Neuronal stem cell (in vitro differentiated cells): ENCODE results near the gene APOM.

ENCODE experiments used
- DNase-seq: peaks from one replicate; pipeline ENCODE4 v3.0.0-alpha.2; 2013; ENCODE audit warnings: low spot score
- H2AFZ ChIP-seq: one replicate; pipeline ENCODE4 v1.6.1; 2013; ENCODE audit warnings: mild to moderate bottlenecking, low read length, inconsistent platforms
- H2AK5ac ChIP-seq: 2 replicates; pipeline ENCODE4 v1.6.1; 2013; ENCODE audit warnings: low read depth, mild to moderate bottlenecking, inconsistent platforms, low read length, moderate library complexity, mixed read lengths
- H2BK120ac ChIP-seq: 2 replicates; pipeline ENCODE4 v1.6.1; 2013; ENCODE audit warnings: low read depth, mild to moderate bottlenecking, inconsistent platforms, low read length, moderate library complexity, mixed read lengths
- H2BK12ac ChIP-seq: one replicate; pipeline ENCODE4 v1.6.1; 2013; ENCODE audit warnings: low read length, inconsistent platforms
- H2BK15ac ChIP-seq: 2 replicates; pipeline ENCODE4 v1.6.1; 2013; ENCODE audit warnings: mild to moderate bottlenecking, low read length, inconsistent platforms, mixed read lengths
- H2BK5ac ChIP-seq: one replicate; pipeline ENCODE4 v1.6.1; 2013; ENCODE audit warnings: inconsistent platforms, mild to moderate bottlenecking, low read length, moderate library complexity
- H3K14ac ChIP-seq: one replicate; pipeline ENCODE4 v1.6.1; 2013; ENCODE audit warnings: low read length, inconsistent platforms
- H3K18ac ChIP-seq: 2 replicates; pipeline ENCODE4 v1.6.1; 2013; ENCODE audit warnings: low read length, inconsistent platforms
- H3K23ac ChIP-seq: 2 replicates; pipeline ENCODE4 v1.6.1; 2013; ENCODE audit warnings: low read depth, mild to moderate bottlenecking, mixed read lengths, low read length, inconsistent platforms; ENCODE audit not compliant: poor library complexity
- H3K27ac ChIP-seq: replicated peaks from 3 replicates; pipeline ENCODE4 v1.5.1; 2013; ENCODE audit warnings: low read length, inconsistent platforms
- H3K27me3 ChIP-seq, 3 experiments: 2 replicates each; pipeline ENCODE4 v1.6.1; 2013; ENCODE audit warnings: low read length in 3 of 3, mild to moderate bottlenecking in 2 of 3, inconsistent platforms in 1 of 3, low read depth in 1 of 3, mixed read lengths in 1 of 3, moderate library complexity in 1 of 3; ENCODE audit not compliant: control insufficient read depth in 3 of 3, insufficient read depth in 3 of 3
- H3K36me3 ChIP-seq, 2 donors: replicated peaks in 1 of 2; 2 replicates each; pipeline ENCODE4 v1.6.1; 2013; ENCODE audit warnings: low read length in 2 of 2; ENCODE audit not compliant: control insufficient read depth in 2 of 2, insufficient read depth in 2 of 2
- H3K4ac ChIP-seq: 2 replicates; pipeline ENCODE4 v1.6.1; 2013; ENCODE audit warnings: inconsistent platforms, mild to moderate bottlenecking, low read length, moderate library complexity
- H3K4me1 ChIP-seq, 2 donors: 1 replicate in 1 of 2; 2 replicates in 1 of 2; pipeline ENCODE4 v1.6.1; 2013; ENCODE audit warnings: low read length in 2 of 2, low read depth in 1 of 2; ENCODE audit not compliant: control insufficient read depth in 2 of 2, insufficient read depth in 1 of 2
- H3K4me2 ChIP-seq: one replicate; pipeline ENCODE4 v1.6.1; 2013; ENCODE audit warnings: mild to moderate bottlenecking, low read length, inconsistent platforms; ENCODE audit not compliant: insufficient read depth, poor library complexity, severe bottlenecking
- H3K4me3 ChIP-seq, 2 donors: 2 replicates each; pipeline ENCODE4 v1.5.1; 2013; ENCODE audit warnings: low read length in 2 of 2, mild to moderate bottlenecking in 2 of 2, inconsistent platforms in 1 of 2, moderate library complexity in 1 of 2
- H3K79me1 ChIP-seq: one replicate; pipeline ENCODE4 v1.6.1; 2013; ENCODE audit warnings: low read depth, mild to moderate bottlenecking, inconsistent platforms, low read length, moderate library complexity
- H3K9ac ChIP-seq: one replicate; pipeline ENCODE4 v1.6.1; 2013; ENCODE audit warnings: mild to moderate bottlenecking, low read depth, low read length, inconsistent platforms; ENCODE audit not compliant: poor library complexity
- H3K9me3 ChIP-seq, 2 donors: replicated peaks in 1 of 2; 2 replicates each; pipeline versions ENCODE3 to v1.6.1; 2013; ENCODE audit warnings: low read length in 2 of 2, mild to moderate bottlenecking in 2 of 2, inconsistent platforms in 1 of 2, low read depth in 1 of 2, mixed read lengths in 1 of 2, moderate library complexity in 1 of 2; ENCODE audit not compliant: control insufficient read depth in 2 of 2, insufficient read depth in 1 of 2
- H4K8ac ChIP-seq: one replicate; pipeline ENCODE4 v1.6.1; 2013; ENCODE audit warnings: low read depth, mild to moderate bottlenecking, inconsistent platforms, low read length, moderate library complexity
- H4K91ac ChIP-seq: one replicate; pipeline ENCODE4 v1.6.1; 2013; ENCODE audit warnings: low read length, low read depth, mild to moderate bottlenecking, inconsistent platforms; ENCODE audit not compliant: poor library complexity
- WGBS, 2 donors: extraction: QIAGEN DNeasy Blood & Tissue Kit; methylation state at CpG; one replicate each; pipeline ENCODE4 v1.1.7; 2013; ENCODE audit warnings: missing lambda C conversion rate in 2 of 2, mixed read lengths in 1 of 2; ENCODE audit not compliant: insufficient read length in 2 of 2, insufficient replicate concordance in 1 of 2; ENCODE audit errors: extremely low coverage in 2 of 2; 5-methylcytosine and 5-hydroxymethylcytosine counted together

Gene APOM

DNA sequence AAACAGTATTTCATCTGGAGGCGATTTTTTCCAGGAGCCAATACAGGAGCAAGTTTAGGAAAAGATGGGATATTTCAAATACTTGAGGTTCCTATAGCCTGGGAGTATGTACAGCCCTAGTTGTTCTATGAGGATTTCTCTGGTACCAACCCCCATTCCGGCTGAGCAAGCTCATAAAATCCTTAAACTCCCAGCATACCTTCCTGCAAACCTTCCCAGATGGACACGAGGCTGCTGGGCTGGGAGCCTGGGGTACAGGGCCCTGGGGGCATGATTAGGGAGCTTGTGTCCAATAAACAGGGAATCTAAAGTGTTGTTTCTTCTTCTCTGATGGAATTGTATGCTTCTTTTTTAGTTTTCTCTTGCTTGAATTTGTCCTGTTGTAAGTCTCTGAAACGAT, 33.7 kb upstream of the APOM start:
- H3K4me1 ChIP-seq: peaks cover 5 to 11% of the 10 kb centered on the region in 2 donors
- no peak overlapping the region for H2BK5ac ChIP-seq
- H2AK5ac ChIP-seq: no peak overlapping the region
- peaks cover 5% of the 10 kb centered on the region for H3K79me1 ChIP-seq
- no peak overlapping the region for H2BK12ac ChIP-seq
- peak overlapping the region; percentile 85 to 95 for H3K4me3 ChIP-seq
- H3K14ac ChIP-seq: no peak overlapping the region
- H3K9ac ChIP-seq: no peak overlapping the region
- H3K27ac ChIP-seq: no peak overlapping the region
- no peak overlapping the region for H3K18ac ChIP-seq
- DNase-seq: no peak
- peak overlapping the region; percentile 82 for H3K4me2 ChIP-seq
- no peak overlapping the region for H4K8ac ChIP-seq
- no peaks in the 10 kb centered on the region for H3K27me3 ChIP-seq
- H2BK15ac ChIP-seq: no peak overlapping the region
- H3K9me3 ChIP-seq: no peaks in the 10 kb centered on the region
- H2AFZ ChIP-seq: no peak overlapping the region
- no peak overlapping the region for H3K23ac ChIP-seq
- peaks cover 45 to 57% of the 10 kb centered on the region in 2 donors for H3K36me3 ChIP-seq
- no peak overlapping the region for H2BK120ac ChIP-seq
- H4K91ac ChIP-seq: no peak overlapping the region
- H3K4ac ChIP-seq: no peak overlapping the region
- WGBS, 2 donors: no CpG with 5 or more reads among the region's 4 CpGs

- DNase-seq: no peak
- Histone ChIP-seq H3K9me3 (no peaks in the 10 kb centered on the region), H3K18ac (no peak overlapping the region), H3K14ac (no peak overlapping the region), H2AK5ac (no peak overlapping the region), H3K4me2 (peak overlapping the region; percentile 28), H3K36me3 (peaks cover 52 to 64% of the 10 kb centered on the region in 2 donors), H3K23ac (no peak overlapping the region), H3K79me1 (peaks cover 5% of the 10 kb centered on the region), H3K4ac (no peak overlapping the region), H2BK15ac (no peak overlapping the region), H4K8ac (no peak overlapping the region), H2BK120ac (no peak overlapping the region), H3K9ac (no peak overlapping the region), H3K4me1 (peaks cover 5 to 11% of the 10 kb centered on the region in 2 donors), H4K91ac (no peak overlapping the region), H2AFZ (no peak overlapping the region), H3K4me3 (peak overlapping the region in 1 of 2 donors; percentile 85), H2BK12ac (no peak overlapping the region), H3K27ac (no peak overlapping the region), H2BK5ac (no peak overlapping the region), H3K27me3 (no peaks in the 10 kb centered on the region)
- no CpG with 5 or more reads among the region's 10 CpGs for WGBS, 2 donors
Observed at GRCh38 chr6:31622684-31623091, 33.0 kb upstream of the APOM start.

- Histone ChIP-seq H3K36me3 (peaks cover 61 to 78% of the 10 kb centered on the region in 2 donors), H3K9me3 (no peaks in the 10 kb centered on the region), H3K23ac (no peak overlapping the region), H3K79me1 (peaks cover 5% of the 10 kb centered on the region), H3K4me3 (no peak overlapping the region), H2BK15ac (no peak overlapping the region), H2BK5ac (no peak overlapping the region), H3K27ac (no peak overlapping the region), H2BK12ac (no peak overlapping the region), H3K27me3 (no peaks in the 10 kb centered on the region), H4K8ac (no peak overlapping the region), H4K91ac (no peak overlapping the region), H3K14ac (no peak overlapping the region), H2AFZ (no peak overlapping the region), H2AK5ac (no peak overlapping the region), H3K4me2 (no peak overlapping the region), H3K4me1 (peaks cover 5 to 11% of the 10 kb centered on the region in 2 donors), H3K9ac (no peak overlapping the region), H2BK120ac (no peak overlapping the region), H3K18ac (no peak overlapping the region), H3K4ac (no peak overlapping the region)
- no CpG with 5 or more reads among the region's 10 CpGs for WGBS, 2 donors
- DNase-seq: no peak
Observed at GRCh38 chr6:31624070-31624469, 31.6 kb upstream of the APOM start.

DNA sequence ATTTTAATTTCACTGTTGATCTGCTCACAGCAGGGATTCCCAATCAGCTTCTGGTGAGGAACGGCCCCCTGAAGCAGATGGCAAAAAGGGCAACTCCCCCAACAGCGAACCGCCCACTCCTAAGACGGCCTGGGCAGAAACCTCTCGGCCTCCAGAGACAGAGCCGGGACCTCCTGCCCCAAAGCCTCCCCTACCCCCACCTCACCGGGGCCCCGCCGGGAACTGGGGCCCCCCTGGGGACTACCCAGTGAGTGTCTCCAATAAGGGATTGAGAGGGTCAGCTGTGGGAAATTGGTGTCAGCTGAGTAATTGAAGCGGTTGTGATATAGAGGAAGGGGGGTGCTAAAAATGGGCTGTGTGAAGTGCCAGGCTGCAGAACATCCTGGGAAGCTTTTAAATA, 28.7 kb upstream of the APOM start:
- Histone ChIP-seq H3K23ac (no peak overlapping the region), H3K79me1 (peaks cover 7% of the 10 kb centered on the region), H3K9me3 (no peaks in the 10 kb centered on the region), H3K9ac (no peak overlapping the region), H2BK120ac (no peak overlapping the region), H4K8ac (no peak overlapping the region), H3K14ac (no peak overlapping the region), H3K18ac (no peak overlapping the region), H3K27ac (no peak overlapping the region), H3K4ac (no peak overlapping the region), H2BK5ac (no peak overlapping the region), H2BK15ac (no peak overlapping the region), H2AK5ac (no peak overlapping the region), H3K27me3 (no peaks in the 10 kb centered on the region), H3K36me3 (peaks cover 75 to 100% of the 10 kb centered on the region in 2 donors), H3K4me3 (no peak overlapping the region), H4K91ac (no peak overlapping the region), H2AFZ (no peak overlapping the region), H3K4me1 (peaks cover 5 to 7% of the 10 kb centered on the region in 2 donors), H3K4me2 (no peak overlapping the region), H2BK12ac (no peak overlapping the region)
- no peak for DNase-seq
- WGBS, 2 donors: no CpG with 5 or more reads among the region's 10 CpGs
